ENCODE measurements around the gene OR5AU1. TPM values are rescaled to one million over a fixed set of nuclear protein-coding genes. Genes with fewer than 3 reads are reported as not detected.
"Not testable (repeated sequence)": the region's sequence is repeated elsewhere in the genome, so short reads cannot be mapped to it uniquely, and the experiment has no call there.

OR5AU1 gene
- total RNA-seq, 1 donor from 2014 or later, result not detected

DNA sequence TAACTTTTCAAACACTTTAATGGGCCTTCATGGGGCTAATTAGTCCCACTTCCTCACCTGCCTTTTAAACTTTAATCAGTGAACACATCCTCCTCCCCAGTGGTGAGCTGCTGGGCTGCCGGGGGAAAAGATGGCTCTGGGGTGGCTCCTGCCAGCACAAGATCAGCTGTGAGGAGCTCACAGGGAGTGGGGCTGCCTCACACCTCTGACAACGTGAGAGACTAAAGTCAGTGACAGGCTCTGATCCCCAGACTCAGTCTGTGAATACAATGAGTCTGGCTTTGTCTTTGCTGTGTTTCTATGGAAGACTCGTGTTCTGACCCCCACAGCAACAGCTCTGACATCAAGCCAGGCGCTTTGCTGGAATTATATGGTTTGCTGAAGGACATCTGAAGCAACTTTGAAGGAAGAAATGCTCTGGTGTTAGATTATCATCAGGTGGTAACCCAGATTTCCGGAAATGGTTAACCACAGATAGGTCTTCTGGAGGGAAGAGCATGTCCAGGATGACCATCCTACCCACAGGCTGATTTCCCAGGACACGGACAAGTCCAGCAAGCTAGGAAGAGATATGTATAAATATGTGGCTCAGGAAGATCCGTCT lies 9.2 kb upstream of the OR5AU1 start:
- DNase-seq (ENCODE audit: low read depth); H3K4me3 Mint-ChIP-seq (ENCODE audit: unreplicated experiment); H3K9me3 ChIP-seq (ENCODE audit: insufficient read depth, low read depth, low read length); H2AFZ ChIP-seq (ENCODE audit: low read depth, low read length); H3K27ac Mint-ChIP-seq (ENCODE audit: unreplicated experiment); H3K27ac ChIP-seq (ENCODE audit: low read depth, low read length); H3K9ac ChIP-seq (ENCODE audit: low read length); FAIRE-seq; H3K4me1 Mint-ChIP-seq (ENCODE audit: low read depth, unreplicated experiment); H3K36me3 ChIP-seq (ENCODE audit: insufficient read depth, low read length); H3K4me3 ChIP-seq (ENCODE audit: insufficient read depth, low read depth, low read length); H3K4me2 ChIP-seq (ENCODE audit: low read length); H3K79me2 ChIP-seq (ENCODE audit: insufficient read depth, low read length); H3K36me3 Mint-ChIP-seq (ENCODE audit: low read depth, unreplicated experiment); H3K9me3 Mint-ChIP-seq (ENCODE audit: unreplicated experiment); H3K4me1 ChIP-seq (ENCODE audit: insufficient read depth, low read length); H4K20me1 ChIP-seq (ENCODE audit: insufficient read depth, low read length): not testable (repeated sequence)
- H3K27me3 Mint-ChIP-seq (ENCODE audit: low read depth, unreplicated experiment), result peaks cover 21% of the 10 kb centered on the region
- peaks cover 13% of the 10 kb centered on the region for H3K27me3 ChIP-seq (ENCODE audit: insufficient read depth, low read length)

- DNase-seq (ENCODE audit: low read depth), result no peak
- H3K4me3 Mint-ChIP-seq (ENCODE audit: unreplicated experiment), result no peak overlapping the region
Observed at GRCh38 chr14:21163871-21164291, 8.0 kb upstream of the OR5AU1 start.

DNA sequence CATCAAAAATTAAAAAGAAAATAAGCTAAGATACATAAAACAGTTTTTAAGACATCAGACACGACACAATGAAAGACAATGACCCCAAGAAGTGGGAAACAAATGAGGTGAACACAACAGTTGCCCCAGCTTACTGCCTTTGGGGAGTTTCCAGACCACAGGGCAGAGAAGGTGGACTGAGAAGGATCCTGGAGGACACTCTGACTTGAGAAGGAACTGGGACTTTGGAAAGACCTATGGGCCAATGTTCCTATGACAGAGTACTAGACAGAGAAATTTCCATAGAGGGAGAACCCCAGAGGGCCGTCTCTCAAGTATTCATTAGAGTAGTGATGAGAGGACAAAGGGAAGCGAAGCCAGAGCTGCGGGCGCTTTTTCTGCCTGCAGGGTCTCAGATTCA lies 6.2 kb upstream of the OR5AU1 start:
- H3K9ac ChIP-seq (ENCODE audit: low read length), result no peak overlapping the region
- no peaks in the 10 kb centered on the region for H3K36me3 ChIP-seq (ENCODE audit: insufficient read depth, low read length)
- H3K4me3 ChIP-seq (ENCODE audit: insufficient read depth, low read depth, low read length), result no peak overlapping the region
- H3K9me3 ChIP-seq (ENCODE audit: insufficient read depth, low read depth, low read length), result no peaks in the 10 kb centered on the region
- no peak for TF ChIP-seq EZH2 (IDR thresholded peaks at IDR 0.05; ENCODE audit: insufficient read depth, low read length)
- TF ChIP-seq, protein P1, sequence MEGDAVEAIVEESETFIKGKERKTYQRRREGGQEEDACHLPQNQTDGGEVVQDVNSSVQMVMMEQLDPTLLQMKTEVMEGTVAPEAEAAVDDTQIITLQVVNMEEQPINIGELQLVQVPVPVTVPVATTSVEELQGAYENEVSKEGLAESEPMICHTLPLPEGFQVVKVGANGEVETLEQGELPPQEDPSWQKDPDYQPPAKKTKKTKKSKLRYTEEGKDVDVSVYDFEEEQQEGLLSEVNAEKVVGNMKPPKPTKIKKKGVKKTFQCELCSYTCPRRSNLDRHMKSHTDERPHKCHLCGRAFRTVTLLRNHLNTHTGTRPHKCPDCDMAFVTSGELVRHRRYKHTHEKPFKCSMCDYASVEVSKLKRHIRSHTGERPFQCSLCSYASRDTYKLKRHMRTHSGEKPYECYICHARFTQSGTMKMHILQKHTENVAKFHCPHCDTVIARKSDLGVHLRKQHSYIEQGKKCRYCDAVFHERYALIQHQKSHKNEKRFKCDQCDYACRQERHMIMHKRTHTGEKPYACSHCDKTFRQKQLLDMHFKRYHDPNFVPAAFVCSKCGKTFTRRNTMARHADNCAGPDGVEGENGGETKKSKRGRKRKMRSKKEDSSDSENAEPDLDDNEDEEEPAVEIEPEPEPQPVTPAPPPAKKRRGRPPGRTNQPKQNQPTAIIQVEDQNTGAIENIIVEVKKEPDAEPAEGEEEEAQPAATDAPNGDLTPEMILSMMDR (IDR thresholded peaks at IDR 0.05; ENCODE audit: insufficient read depth, low read depth, low read length), result no peak
- no peaks in the 10 kb centered on the region for H3K36me3 Mint-ChIP-seq (ENCODE audit: low read depth, unreplicated experiment)
- H3K4me2 ChIP-seq (ENCODE audit: low read length), result no peak overlapping the region
- peaks cover 5% of the 10 kb centered on the region for H3K9me3 Mint-ChIP-seq (ENCODE audit: unreplicated experiment)
- H3K4me3 Mint-ChIP-seq (ENCODE audit: unreplicated experiment), result no peak overlapping the region
- no peaks in the 10 kb centered on the region for H3K79me2 ChIP-seq (ENCODE audit: insufficient read depth, low read length)
- peaks cover 3% of the 10 kb centered on the region for H3K4me1 Mint-ChIP-seq (ENCODE audit: low read depth, unreplicated experiment)
- no peak overlapping the region for H3K27ac ChIP-seq (ENCODE audit: low read depth, low read length)
- DNase-seq (ENCODE audit: low read depth), result no peak
- peaks cover 21% of the 10 kb centered on the region for H3K27me3 Mint-ChIP-seq (ENCODE audit: low read depth, unreplicated experiment)
- no peak for FAIRE-seq
- no peak overlapping the region for H3K27ac Mint-ChIP-seq (ENCODE audit: unreplicated experiment)
- no peak overlapping the region for H2AFZ ChIP-seq (ENCODE audit: low read depth, low read length)
- no peaks in the 10 kb centered on the region for H4K20me1 ChIP-seq (ENCODE audit: insufficient read depth, low read length)
- H3K4me1 ChIP-seq (ENCODE audit: insufficient read depth, low read length), result no peaks in the 10 kb centered on the region
- peaks cover 15% of the 10 kb centered on the region for H3K27me3 ChIP-seq (ENCODE audit: insufficient read depth, low read length)

More at GRCh38 chr14:21163871-21164291, 8.0 kb upstream of the OR5AU1 start:
- no peak for TF ChIP-seq EZH2 (IDR thresholded peaks at IDR 0.05; ENCODE audit: insufficient read depth, low read length)
- TF ChIP-seq, protein P1 (IDR thresholded peaks at IDR 0.05; ENCODE audit: insufficient read depth, low read depth, low read length), result no peak
- Histone ChIP-seq H3K27me3 (ENCODE audit: insufficient read depth, low read length) (peaks cover 13% of the 10 kb centered on the region), H3K27ac (ENCODE audit: low read depth, low read length) (no peak overlapping the region), H4K20me1 (ENCODE audit: insufficient read depth, low read length) (no peaks in the 10 kb centered on the region), H2AFZ (ENCODE audit: low read depth, low read length) (no peak overlapping the region), H3K4me3 (ENCODE audit: insufficient read depth, low read depth, low read length) (no peak overlapping the region), H3K36me3 (ENCODE audit: insufficient read depth, low read length) (no peaks in the 10 kb centered on the region), H3K79me2 (ENCODE audit: insufficient read depth, low read length) (no peaks in the 10 kb centered on the region), H3K4me1 (ENCODE audit: insufficient read depth, low read length) (no peaks in the 10 kb centered on the region), H3K9me3 (ENCODE audit: insufficient read depth, low read depth, low read length) (no peaks in the 10 kb centered on the region), H3K9ac (ENCODE audit: low read length) (no peak overlapping the region), H3K4me2 (ENCODE audit: low read length) (no peak overlapping the region)
- Mint-ChIP-seq H3K27ac (ENCODE audit: unreplicated experiment) (no peak overlapping the region), H3K4me1 (ENCODE audit: low read depth, unreplicated experiment) (peaks cover 3% of the 10 kb centered on the region), H3K27me3 (ENCODE audit: low read depth, unreplicated experiment) (peaks cover 21% of the 10 kb centered on the region), H3K36me3 (ENCODE audit: low read depth, unreplicated experiment) (no peaks in the 10 kb centered on the region), H3K9me3 (ENCODE audit: unreplicated experiment) (peaks cover 7% of the 10 kb centered on the region)
- no peak for FAIRE-seq

Measured in astrocyte (in vitro differentiated cells and primary cell).